ENCODE measurements around the gene GPI.

DNA sequence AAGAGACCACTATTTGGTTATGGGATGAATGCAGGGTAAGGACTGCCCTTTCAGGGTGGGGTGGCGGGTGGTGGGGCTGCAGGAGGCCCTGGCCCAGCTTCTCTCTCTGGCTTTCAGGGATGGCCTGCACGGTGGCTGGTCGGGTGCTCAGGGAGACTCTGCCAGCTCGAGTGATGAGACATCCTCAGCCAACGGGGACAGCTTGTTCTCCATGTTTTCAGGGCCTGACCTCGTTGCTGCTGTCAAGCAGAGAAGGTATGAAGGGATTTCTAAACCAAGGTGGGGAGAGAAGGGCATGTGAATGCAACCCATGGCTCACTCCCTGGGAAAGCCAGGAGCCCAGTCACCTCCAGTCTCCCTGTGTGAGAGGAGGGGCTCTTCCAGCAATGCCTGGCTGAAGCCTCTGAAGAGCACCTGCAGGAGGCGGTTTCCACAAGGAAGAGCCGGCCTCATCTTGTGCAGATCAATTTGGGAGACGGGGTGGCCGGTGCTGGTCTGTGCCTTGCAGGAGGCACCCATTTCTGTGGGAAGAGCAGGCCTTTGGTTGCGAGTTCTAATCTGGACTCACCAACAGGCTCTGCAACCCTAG is 16.0 kb upstream of the GPI start:
- TF ChIP-seq POLR2A (IDR thresholded peaks at IDR 0.05) = no peak
- TF ChIP-seq, protein P1, sequence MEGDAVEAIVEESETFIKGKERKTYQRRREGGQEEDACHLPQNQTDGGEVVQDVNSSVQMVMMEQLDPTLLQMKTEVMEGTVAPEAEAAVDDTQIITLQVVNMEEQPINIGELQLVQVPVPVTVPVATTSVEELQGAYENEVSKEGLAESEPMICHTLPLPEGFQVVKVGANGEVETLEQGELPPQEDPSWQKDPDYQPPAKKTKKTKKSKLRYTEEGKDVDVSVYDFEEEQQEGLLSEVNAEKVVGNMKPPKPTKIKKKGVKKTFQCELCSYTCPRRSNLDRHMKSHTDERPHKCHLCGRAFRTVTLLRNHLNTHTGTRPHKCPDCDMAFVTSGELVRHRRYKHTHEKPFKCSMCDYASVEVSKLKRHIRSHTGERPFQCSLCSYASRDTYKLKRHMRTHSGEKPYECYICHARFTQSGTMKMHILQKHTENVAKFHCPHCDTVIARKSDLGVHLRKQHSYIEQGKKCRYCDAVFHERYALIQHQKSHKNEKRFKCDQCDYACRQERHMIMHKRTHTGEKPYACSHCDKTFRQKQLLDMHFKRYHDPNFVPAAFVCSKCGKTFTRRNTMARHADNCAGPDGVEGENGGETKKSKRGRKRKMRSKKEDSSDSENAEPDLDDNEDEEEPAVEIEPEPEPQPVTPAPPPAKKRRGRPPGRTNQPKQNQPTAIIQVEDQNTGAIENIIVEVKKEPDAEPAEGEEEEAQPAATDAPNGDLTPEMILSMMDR (IDR thresholded peaks at IDR 0.05) = no peak

Data from ovary (tissue), 3 donors.